Measurements from ENCODE around the gene TRIM2. TPM values are rescaled to one million over a fixed set of nuclear protein-coding genes. Genes with fewer than 3 reads are reported as not detected.

TRIM2 gene
- total and polyA plus RNA-seq, 2 of the 8 experiments (the other 6 are each of a cell fraction or from before 2014, with no cell fraction given): 34.0 to 59.8 TPM

- peaks cover 0 to 14% (median 12%) of the 10 kb centered on the region in 4 experiments; a peak in 5 of 7 replicates for H3K27me3 ChIP-seq (replicated peaks in 1 of 4; ENCODE audit: control insufficient read depth in 3 of 4, extremely low read depth in 1 of 4, insufficient read depth in 3 of 4, low read length in 3 of 4)
- TF ChIP-seq RNF2 (IDR thresholded peaks at IDR 0.05; ENCODE audit: borderline replicate concordance, low read depth, low read length, missing control alignments, poor library complexity, severe bottlenecking) (no peak), BRCA1 (IDR thresholded peaks at IDR 0.05; ENCODE audit: low read depth, low read length) (no peak)
- H3K23me2 ChIP-seq (ENCODE audit: low read depth, low read length): no peaks in the 10 kb centered on the region
- no peaks in the 10 kb centered on the region for H3K36me3 ChIP-seq (ENCODE audit: control insufficient read depth in 2 of 4, insufficient read depth in 4 of 4, low read length in 3 of 4)
- ChIA-PET CTCF (ENCODE audit: partially characterized antibody) (interaction anchor here (0.6 to 7.4 kb wide), 15 partner anchors 11 to 1961 kb away, joined by 3 to 53 read pairs (median 3); partner anchors contain the start of gene TRIM2), POLR2A (ENCODE audit: partially characterized antibody) (no interaction called here)
- no peak overlapping the region for H4K5ac ChIP-seq (ENCODE audit: insufficient read length, low read depth, low read length)
- H2BK20ac ChIP-seq (ENCODE audit: low read length): no peak overlapping the region
- no peak overlapping the region for H2BK12ac ChIP-seq (ENCODE audit: low read depth, low read length)
- no peak overlapping the region for H3K14ac ChIP-seq (ENCODE audit: insufficient read length)
- no peak overlapping the region for H3K56ac ChIP-seq (replicated peaks; ENCODE audit: insufficient read length, low read depth, low read length)
- H3K4me1 ChIP-seq (replicated peaks in 1 of 4; ENCODE audit: control insufficient read depth in 3 of 4, insufficient read depth in 4 of 4, low read length in 3 of 4): peaks cover 3 to 6% (median 5%) of the 10 kb centered on the region in 4 experiments; a peak in 4 of 7 replicates
- H3K27ac ChIP-seq (ENCODE audit: low read depth, low read length): no peak overlapping the region
- no peak overlapping the region for H2BK15ac ChIP-seq (ENCODE audit: low read length)
- no peak overlapping the region for H3K18ac ChIP-seq (ENCODE audit: extremely low read depth, low read length)
- no peak for DNase-seq (ENCODE audit: low read depth in 1 of 2, low spot score in 2 of 2)
- no peak overlapping the region for H3K9ac ChIP-seq (replicated peaks in 1 of 4; ENCODE audit: extremely low read depth in 1 of 4, low read depth in 3 of 4, low read length in 3 of 4)
- no peaks in the 10 kb centered on the region for H4K20me1 ChIP-seq (replicated peaks in 1 of 2; ENCODE audit: control insufficient read depth in 1 of 2, insufficient read depth in 2 of 2, low read length in 2 of 2)
- H3K4ac ChIP-seq (replicated peaks; ENCODE audit: insufficient read length, low read depth, low read length): no peak overlapping the region
- no peak overlapping the region for H4K8ac ChIP-seq (ENCODE audit: extremely low read depth, insufficient read depth, low read length)
- H2AFZ ChIP-seq (ENCODE audit: low read length): no peak overlapping the region
- H2BK5ac ChIP-seq (ENCODE audit: low read depth, low read length): no peak overlapping the region
- no peaks in the 10 kb centered on the region for H3K79me1 ChIP-seq (ENCODE audit: low read depth, low read length)
- no peak overlapping the region for H4K91ac ChIP-seq (replicated peaks; ENCODE audit: insufficient read length, low read length)
- 92% methylated on average over 5 of the region's 5 CpGs; no CpG with 5 or more reads in 1 of the 2 experiments for WGBS, 2 experiments (ENCODE audit: extremely low coverage in 1 of 2, insufficient coverage in 1 of 2, insufficient read length in 1 of 2, insufficient replicate concordance in 2 of 2, low coverage in 1 of 2, low lambda C conversion rate in 2 of 2, missing lambda C conversion rate in 1 of 2)
- H3K79me2 ChIP-seq (ENCODE audit: control insufficient read depth in 1 of 2, insufficient read depth in 2 of 2, low read length in 2 of 2): no peaks in the 10 kb centered on the region
- no peaks in the 10 kb centered on the region for H3K9me3 ChIP-seq (ENCODE audit: insufficient read depth in 2 of 2, low read depth in 1 of 2, low read length in 1 of 2)
- no peak overlapping the region for H2AK5ac ChIP-seq (ENCODE audit: low read depth, low read length)
- no peak overlapping the region for H3K4me3 ChIP-seq (ENCODE audit: extremely low read depth in 1 of 4, insufficient read depth in 2 of 4, low read depth in 3 of 4, low read length in 4 of 4)
- no peak for FAIRE-seq
- H2BK120ac ChIP-seq (replicated peaks; ENCODE audit: low read depth, low read length): no peak overlapping the region
- no peak overlapping the region for H3K4me2 ChIP-seq (ENCODE audit: insufficient read depth in 1 of 2, low read depth in 2 of 2, low read length in 2 of 2)
- no peak overlapping the region for H3K23ac ChIP-seq (ENCODE audit: insufficient read length)
These were observed 44.5 kb upstream of the TRIM2 start for GRCh38 chr4:153159728-153160221.
